ENCODE data around the gene CEL. TPM values are rescaled to one million over a fixed set of nuclear protein-coding genes. Genes with fewer than 3 reads are reported as not detected.

The CEL gene
- total RNA-seq, 1 experiment from 2014 or later: 6.9 TPM

- intact Hi-C loops (cut with micrococcal nuclease): no loop called here
- no TSS peak for BruUV-seq (replicated peaks)
- no peak for ATAC-seq
- no peaks in the 10 kb centered on the region for H3K9me3 ChIP-seq (ENCODE audit: control insufficient read depth in 1 of 2, insufficient read depth in 1 of 2, low read depth in 1 of 2, low read length in 2 of 2)
- H4K20me1 ChIP-seq (ENCODE audit: insufficient read depth): no peaks in the 10 kb centered on the region
- ChIA-PET CTCF (interaction anchor here (3.9 kb wide), 1 partner anchor 36 kb away, joined by 20 read pairs; no protein-coding TSS in a partner anchor), RAD21 (ENCODE audit: low non-redundant PET in 1 of 2, low total read pairs in 2 of 2, uncharacterized antibody in 2 of 2, unreplicated experiment in 2 of 2) (no interaction called here), POLR2A (no interaction called here)
- peaks cover 20 to 32% of the 10 kb centered on the region in 2 experiments for H3K36me3 ChIP-seq (ENCODE audit: control insufficient read depth in 1 of 2, insufficient read depth in 2 of 2, low read length in 2 of 2)
- H3K27me3 ChIP-seq (ENCODE audit: insufficient read depth, low read length): no peaks in the 10 kb centered on the region
- H3K4me3 ChIP-seq (replicated peaks in 1 of 2; ENCODE audit: low read depth in 1 of 2, low read length in 2 of 2): no peak overlapping the region
- no peak for DNase-seq (ENCODE audit: low read depth, low spot score)
- H2AFZ ChIP-seq (ENCODE audit: low read depth, low read length, poor library complexity, severe bottlenecking): no peak overlapping the region
- no peaks in the 10 kb centered on the region for H3K9me2 ChIP-seq (ENCODE audit: insufficient read depth)
- no peak overlapping the region for H3K27ac ChIP-seq (ENCODE audit: low read depth, low read length)
- no peaks in the 10 kb centered on the region for H3K4me1 ChIP-seq (ENCODE audit: control insufficient read depth in 1 of 2, insufficient read depth in 2 of 2, low read length in 2 of 2)
- H3K9ac ChIP-seq (ENCODE audit: low read length): no peak overlapping the region
- no peak overlapping the region for H3K4me2 ChIP-seq (ENCODE audit: low read length)
- peaks cover under 1% of the 10 kb centered on the region; the same call in 1 of the 2 replicates for H3K79me2 ChIP-seq (ENCODE audit: insufficient read depth, low read length)
- no peak for TF ChIP-seq ELF1 (IDR thresholded peaks at IDR 0.05; ENCODE audit: borderline replicate concordance, low read depth)
- no peak for TF ChIP-seq RAD21 (IDR thresholded peaks at IDR 0.05; ENCODE audit: low read depth)
- no peak for TF ChIP-seq SIN3A (IDR thresholded peaks at IDR 0.05; ENCODE audit: low read depth)
- TF ChIP-seq EZH2 (IDR thresholded peaks at IDR 0.05): no peak
- no peak for TF ChIP-seq YY1 (IDR thresholded peaks at IDR 0.05; ENCODE audit: extremely low read depth, insufficient replicate concordance, low read depth, low read length)
- no peak for TF ChIP-seq ZBTB33 (IDR thresholded peaks at IDR 0.05; ENCODE audit: extremely low read depth, insufficient replicate concordance, low read length)
- TF ChIP-seq POLR2AphosphoS5 (IDR thresholded peaks at IDR 0.05; ENCODE audit: low read depth, low read length): no peak
- no peak for TF ChIP-seq ZNF274 (IDR thresholded peaks at IDR 0.05; ENCODE audit: low read depth, low read length)
- no peak for TF ChIP-seq TCF7L2 (IDR thresholded peaks at IDR 0.05; ENCODE audit: borderline replicate concordance, extremely low read depth, insufficient read depth, insufficient read length)
- no peak for TF ChIP-seq POLR2A (IDR thresholded peaks at IDR 0.05; ENCODE audit: borderline replicate concordance, extremely low read depth, insufficient read depth, insufficient read length)
- no peak for TF ChIP-seq ZFX (IDR thresholded peaks at IDR 0.05)
- TF ChIP-seq JUND (IDR thresholded peaks at IDR 0.05): no peak
- no peak for TF ChIP-seq CBX3 (IDR thresholded peaks at IDR 0.05; ENCODE audit: low read depth)
- no peak for TF ChIP-seq MAX (IDR thresholded peaks at IDR 0.05)
- no peak for TF ChIP-seq CEBPB (IDR thresholded peaks at IDR 0.05; ENCODE audit: low read depth)
- TF ChIP-seq FOSL1 (IDR thresholded peaks at IDR 0.05; ENCODE audit: low read depth): no peak
- TF ChIP-seq SP1 (IDR thresholded peaks at IDR 0.05; ENCODE audit: low read depth): no peak
- no peak for TF ChIP-seq EGR1 (IDR thresholded peaks at IDR 0.05; ENCODE audit: low read depth)
These were observed 47.2 kb downstream of the CEL start for GRCh38 chr9:133108794-133109641.
